Epidermal melanocyte (primary cell): ENCODE results near the gene ABR.
A peak's percentile ranks its signal among the peaks of the same experiment; 100 is the strongest.
"Not testable (repeated sequence)": the region's sequence is repeated elsewhere in the genome, so short reads cannot be mapped to it uniquely, and the experiment has no call there.

Source experiments
- DNase-seq: peaks from one replicate; pipeline ENCODE4 v3.0.0; 2011; ENCODE audit warnings: low spot score; ENCODE audit not compliant: insufficient read length

ABR gene

GRCh38 chr17:1072551-1072961 is 107.2 kb downstream of the ABR start:
- no peak for DNase-seq

GRCh38 chr17:1071103-1071825 is 108.5 kb downstream of the ABR start:
- DNase-seq = no peak

- DNase-seq = no peak
These were observed 109.4 kb downstream of the ABR start for GRCh38 chr17:1070411-1070810.

- no peak for DNase-seq
These were observed 109.9 kb downstream of the ABR start for GRCh38 chr17:1069847-1070246.

GRCh38 chr17:1068356-1068755 is 111.4 kb downstream of the ABR start:
- no peak for DNase-seq

GRCh38 chr17:1067282-1067956 is 112.4 kb downstream of the ABR start:
- DNase-seq = no peak

- not testable (repeated sequence) for DNase-seq
These were observed 114.4 kb downstream of the ABR start for GRCh38 chr17:1065416-1065815.

- peak; percentile 25 for DNase-seq
These were observed 118.8 kb downstream of the ABR start for GRCh38 chr17:1060991-1061390.

GRCh38 chr17:1059131-1059795 is 120.5 kb downstream of the ABR start:
- no peak for DNase-seq

GRCh38 chr17:1058423-1059130 is 121.2 kb downstream of the ABR start:
- DNase-seq = no peak

GRCh38 chr17:1056761-1057160 is 123.0 kb downstream of the ABR start:
- DNase-seq = no peak

- DNase-seq = peak; percentile 87
These were observed 123.8 kb downstream of the ABR start for GRCh38 chr17:1055751-1056645.

- DNase-seq = no peak
These were observed 124.5 kb downstream of the ABR start for GRCh38 chr17:1055231-1055630.

GRCh38 chr17:1054656-1055055 is 125.1 kb downstream of the ABR start:
- no peak for DNase-seq

- DNase-seq = no peak
These were observed 126.0 kb downstream of the ABR start for GRCh38 chr17:1053661-1054360.

- no peak for DNase-seq
These were observed 128.5 kb downstream of the ABR start for GRCh38 chr17:1050996-1051925.

GRCh38 chr17:1050246-1050995 is 129.4 kb downstream of the ABR start:
- DNase-seq = no peak

- DNase-seq = no peak
These were observed 130.1 kb downstream of the ABR start for GRCh38 chr17:1049446-1050225.
